ENCODE measurements around the gene IL12RB2. TPM values are rescaled to one million over a fixed set of nuclear protein-coding genes. Genes with fewer than 3 reads are reported as not detected.
A peak's percentile ranks its signal among the peaks of the same experiment; 100 is the strongest.
"Not testable (repeated sequence)": the region's sequence is repeated elsewhere in the genome, so short reads cannot be mapped to it uniquely, and the experiment has no call there.

The IL12RB2 gene
- total RNA-seq, 5 donors from 2014 or later (not counting 1 experiment from before 2014, with no cell fraction given) = 1.3 to 3.5 (median 2.9) TPM

DNA sequence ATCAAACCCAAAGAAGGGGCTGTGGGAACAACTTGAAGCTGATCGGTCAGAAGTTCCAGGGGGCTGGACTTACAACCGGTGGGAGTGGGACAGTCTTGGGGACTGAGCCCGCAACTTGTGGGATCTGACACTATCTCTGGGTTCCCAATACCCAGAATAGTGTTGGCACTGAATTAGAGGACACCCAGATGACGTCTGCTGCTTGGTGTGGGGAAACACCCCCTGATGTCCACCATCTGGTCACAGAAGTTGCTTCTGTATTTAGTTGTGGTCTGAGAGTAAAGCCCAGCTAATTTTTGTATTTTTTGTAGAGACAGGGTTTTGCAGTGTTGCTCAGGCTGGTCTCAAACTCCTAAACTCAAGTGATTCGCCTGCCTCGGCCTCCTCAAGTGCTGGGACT is 93.8 kb downstream of the IL12RB2 start:
- DNase-seq (no peak), ATAC-seq (replicated peaks in 1 of 4) (no peak)
- Mint-ChIP-seq H3K36me3 (peaks cover 18% of the 10 kb centered on the region), H3K9me3 (no peaks in the 10 kb centered on the region), H3K4me1 (peaks cover 0 to 9% (median 9%) of the 10 kb centered on the region in 3 donors), H3K27ac (no peak overlapping the region), H3K4me3 (no peak overlapping the region), H3K27me3 (no peaks in the 10 kb centered on the region)
- WGBS (ENCODE audit: insufficient coverage) = 100% methylated on average over 3 of the region's 6 CpGs
- Histone ChIP-seq H3K36me3 (ENCODE audit: control insufficient read depth in 2 of 2, extremely low read depth in 1 of 2, insufficient read depth in 1 of 2, low read length in 1 of 2) (no peaks in the 10 kb centered on the region), H3K27ac (ENCODE audit: low read length) (no peak overlapping the region), H3K27me3 (replicated peaks in 1 of 2; ENCODE audit: control insufficient read depth in 2 of 2, extremely low read depth in 1 of 2, insufficient read depth in 2 of 2, low read length in 1 of 2) (no peaks in the 10 kb centered on the region), H3K4me1 (ENCODE audit: control insufficient read depth in 1 of 2, extremely low read depth in 1 of 2, insufficient read depth in 2 of 2, low read length in 2 of 2) (no peaks in the 10 kb centered on the region), H3K4me3 (ENCODE audit: control insufficient read depth in 1 of 2, extremely low read depth in 1 of 2, low read length in 1 of 2) (no peak overlapping the region), H3K9me3 (no peaks in the 10 kb centered on the region)
- POLR2A ChIA-PET = no interaction called here
- CTCF ChIA-PET = no interaction called here

DNA sequence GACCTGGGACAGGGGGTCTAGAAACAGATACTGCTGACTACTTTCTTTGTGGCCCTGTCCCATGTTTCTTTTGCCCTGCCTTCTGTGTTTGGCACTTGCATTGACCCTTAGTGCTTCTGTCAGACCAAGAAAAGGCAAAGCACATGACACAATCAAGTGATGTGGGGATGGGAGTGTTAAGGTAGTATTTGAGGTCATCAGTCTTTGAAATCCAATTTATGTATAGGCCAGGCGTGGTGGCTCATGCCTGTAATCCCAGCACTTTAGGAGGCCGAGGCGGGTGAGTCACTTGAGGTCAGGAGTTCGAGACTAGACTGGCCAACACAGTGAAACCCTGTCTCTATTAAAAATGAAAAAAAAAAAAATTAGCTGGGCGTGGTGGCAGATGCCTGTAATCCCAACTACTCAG is 96.5 kb downstream of the IL12RB2 start:
- ATAC-seq (replicated peaks in 1 of 4) (no peak), DNase-seq (no peak)
- ChIA-PET CTCF (interaction anchor here in 1 of 2 donors (0.6 kb wide), 1 partner anchor 11 kb away, joined by 4 read pairs; no protein-coding TSS in a partner anchor), POLR2A (no interaction called here)
- H3K36me3 Mint-ChIP-seq = peaks cover 1% of the 10 kb centered on the region
- Histone ChIP-seq H3K27me3 (replicated peaks in 1 of 2; ENCODE audit: control insufficient read depth in 2 of 2, extremely low read depth in 1 of 2, insufficient read depth in 2 of 2, low read length in 1 of 2) (no peaks in the 10 kb centered on the region), H3K9me3 (no peaks in the 10 kb centered on the region), H3K4me1 (ENCODE audit: control insufficient read depth in 1 of 2, extremely low read depth in 1 of 2, insufficient read depth in 2 of 2, low read length in 2 of 2) (no peaks in the 10 kb centered on the region), H3K36me3 (ENCODE audit: control insufficient read depth in 2 of 2, extremely low read depth in 1 of 2, insufficient read depth in 1 of 2, low read length in 1 of 2) (no peaks in the 10 kb centered on the region), H3K4me3 (ENCODE audit: control insufficient read depth in 1 of 2, extremely low read depth in 1 of 2, low read length in 1 of 2) (no peak overlapping the region), H3K27ac (ENCODE audit: low read length) (no peak overlapping the region)
- no peaks in the 10 kb centered on the region for H3K27me3 Mint-ChIP-seq
- H3K9me3 Mint-ChIP-seq = no peaks in the 10 kb centered on the region
- H3K4me1 Mint-ChIP-seq = peaks cover 0 to 13% (median 11%) of the 10 kb centered on the region in 3 donors
- WGBS (ENCODE audit: insufficient coverage) = no CpG with 5 or more reads among the region's 5 CpGs
- no peak overlapping the region for H3K27ac Mint-ChIP-seq
- H3K4me3 Mint-ChIP-seq = no peak overlapping the region

DNA sequence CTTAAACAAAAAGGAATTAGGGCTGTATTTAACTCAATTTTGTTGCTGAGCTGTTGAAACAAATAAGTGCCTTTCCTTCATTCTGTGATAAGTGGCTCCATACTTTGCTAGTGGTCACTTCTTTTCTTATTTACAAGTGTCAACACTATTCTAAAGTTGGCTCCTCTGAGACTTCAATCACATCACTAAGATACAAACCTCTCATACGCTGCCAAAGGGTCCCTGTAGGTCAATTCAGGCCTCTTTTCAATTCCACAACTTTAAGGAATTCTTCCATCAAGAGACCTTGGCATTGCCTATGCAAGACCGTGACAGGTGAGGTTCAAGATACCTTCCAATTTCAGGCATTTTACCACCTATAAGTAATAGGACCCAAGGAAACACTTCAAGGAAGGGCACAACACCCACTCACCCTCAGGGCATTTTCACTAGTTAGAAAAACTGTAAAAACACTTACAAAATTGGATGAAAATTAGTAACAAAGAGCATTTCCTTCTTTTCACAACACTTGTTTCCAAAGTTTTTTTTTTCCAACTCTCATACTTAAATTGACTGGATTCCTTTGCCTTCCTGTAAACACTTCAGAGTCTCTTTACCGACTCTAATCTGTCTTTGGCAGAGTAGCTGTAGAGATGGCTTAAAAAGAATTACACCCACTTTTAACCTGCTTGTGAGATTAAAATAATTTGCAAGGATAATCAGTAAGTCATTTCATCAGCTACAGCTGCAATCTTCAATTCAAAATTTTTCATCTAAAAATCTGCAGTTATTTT is 98.0 kb downstream of the IL12RB2 start:
- no peaks in the 10 kb centered on the region for H3K27me3 Mint-ChIP-seq
- POLR2A ChIA-PET = interaction anchor here in 1 of 2 donors (0.6 kb wide), 1 partner anchor 16 kb away, joined by 3 read pairs; no protein-coding TSS in a partner anchor
- ATAC-seq (replicated peaks in 1 of 4) (no peak), DNase-seq (no peak)
- CTCF ChIA-PET = interaction anchor here in 1 of 2 donors (0.6 kb wide), 1 partner anchor 133 kb away, joined by 7 read pairs; no protein-coding TSS in a partner anchor
- no peaks in the 10 kb centered on the region for H3K9me3 ChIP-seq
- no peak overlapping the region for H3K4me3 ChIP-seq (ENCODE audit: control insufficient read depth in 1 of 2, extremely low read depth in 1 of 2, low read length in 1 of 2)
- no peaks in the 10 kb centered on the region for H3K4me1 ChIP-seq (ENCODE audit: control insufficient read depth in 1 of 2, extremely low read depth in 1 of 2, insufficient read depth in 2 of 2, low read length in 2 of 2)
- peaks cover 12% of the 10 kb centered on the region for H3K36me3 Mint-ChIP-seq
- peaks cover 0 to 9% of the 10 kb centered on the region in 2 donors for H3K36me3 ChIP-seq (ENCODE audit: control insufficient read depth in 2 of 2, extremely low read depth in 1 of 2, insufficient read depth in 1 of 2, low read length in 1 of 2)
- WGBS (ENCODE audit: insufficient coverage) = 100% methylated on average over 2 of the region's 3 CpGs
- H3K9me3 Mint-ChIP-seq = no peaks in the 10 kb centered on the region
- no peaks in the 10 kb centered on the region for H3K27me3 ChIP-seq (replicated peaks in 1 of 2; ENCODE audit: control insufficient read depth in 2 of 2, extremely low read depth in 1 of 2, insufficient read depth in 2 of 2, low read length in 1 of 2)
- H3K27ac Mint-ChIP-seq = peak overlapping the region; percentile 17 to 63
- no peak overlapping the region for H3K4me3 Mint-ChIP-seq
- no peak overlapping the region for H3K27ac ChIP-seq (ENCODE audit: low read length)
- H3K4me1 Mint-ChIP-seq = peaks cover 5 to 19% (median 17%) of the 10 kb centered on the region in 3 donors

- 94% methylated on average over 2 of the region's 5 CpGs for WGBS (ENCODE audit: insufficient coverage)
- H3K9me3 ChIP-seq = no peaks in the 10 kb centered on the region
- Mint-ChIP-seq H3K4me3 (no peak overlapping the region), H3K9me3 (no peaks in the 10 kb centered on the region), H3K36me3 (peaks cover 14% of the 10 kb centered on the region), H3K27ac (no peak overlapping the region), H3K4me1 (peaks cover 5 to 23% (median 21%) of the 10 kb centered on the region in 3 donors), H3K27me3 (no peaks in the 10 kb centered on the region)
- H3K36me3 ChIP-seq (ENCODE audit: control insufficient read depth in 2 of 2, extremely low read depth in 1 of 2, insufficient read depth in 1 of 2, low read length in 1 of 2) = peaks cover 0 to 22% of the 10 kb centered on the region in 2 donors
- POLR2A ChIA-PET = no interaction called here
- no peaks in the 10 kb centered on the region for H3K4me1 ChIP-seq (ENCODE audit: control insufficient read depth in 1 of 2, extremely low read depth in 1 of 2, insufficient read depth in 2 of 2, low read length in 2 of 2)
- no peak for DNase-seq
- no peak overlapping the region for H3K4me3 ChIP-seq (ENCODE audit: control insufficient read depth in 1 of 2, extremely low read depth in 1 of 2, low read length in 1 of 2)
- H3K27me3 ChIP-seq (replicated peaks in 1 of 2; ENCODE audit: control insufficient read depth in 2 of 2, extremely low read depth in 1 of 2, insufficient read depth in 2 of 2, low read length in 1 of 2) = no peaks in the 10 kb centered on the region
- no peak overlapping the region for H3K27ac ChIP-seq (ENCODE audit: low read length)
- CTCF ChIA-PET = interaction anchor here in 1 of 2 donors (1.5 kb wide), 1 partner anchor 21 kb away, joined by 3 read pairs; no protein-coding TSS in a partner anchor
- no peak for ATAC-seq (replicated peaks in 1 of 4)
Observed at GRCh38 chr1:67407498-67407897, 99.8 kb downstream of the IL12RB2 start.

DNA sequence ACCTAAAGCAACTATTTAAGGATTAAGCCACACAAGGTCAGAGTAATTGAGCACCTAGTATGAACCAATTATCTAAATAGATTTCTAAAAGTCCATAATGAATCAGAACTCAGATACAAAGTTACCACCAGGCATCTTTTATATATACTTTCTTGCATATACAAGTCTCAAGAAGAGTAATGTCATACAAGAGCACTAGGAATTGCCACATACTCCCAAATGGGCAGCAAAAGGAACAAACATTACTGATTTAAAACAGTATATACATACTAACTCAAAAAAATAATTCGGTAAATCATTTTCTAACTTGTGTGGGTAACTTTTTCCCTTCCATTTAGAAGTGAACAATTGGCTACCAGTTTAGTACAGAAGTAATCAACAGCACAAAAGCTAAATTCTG is 100.5 kb downstream of the IL12RB2 start:
- CTCF ChIA-PET = interaction anchor here (0.7 to 1.5 kb wide), 4 partner anchors 18 to 92 kb away, joined by 3 to 7 read pairs (median 4); no protein-coding TSS in a partner anchor
- Mint-ChIP-seq H3K36me3 (peaks cover 14% of the 10 kb centered on the region), H3K27ac (peak overlapping the region; percentile 11 to 40), H3K4me3 (no peak overlapping the region), H3K4me1 (peaks cover 5 to 25% (median 21%) of the 10 kb centered on the region in 3 donors), H3K9me3 (no peaks in the 10 kb centered on the region), H3K27me3 (no peaks in the 10 kb centered on the region)
- DNase-seq (no peak), ATAC-seq (replicated peaks in 1 of 4) (no peak)
- Histone ChIP-seq H3K27ac (ENCODE audit: low read length) (no peak overlapping the region), H3K4me3 (ENCODE audit: control insufficient read depth in 1 of 2, extremely low read depth in 1 of 2, low read length in 1 of 2) (no peak overlapping the region), H3K36me3 (ENCODE audit: control insufficient read depth in 2 of 2, extremely low read depth in 1 of 2, insufficient read depth in 1 of 2, low read length in 1 of 2) (peaks cover 0 to 24% of the 10 kb centered on the region in 2 donors), H3K27me3 (replicated peaks in 1 of 2; ENCODE audit: control insufficient read depth in 2 of 2, extremely low read depth in 1 of 2, insufficient read depth in 2 of 2, low read length in 1 of 2) (no peaks in the 10 kb centered on the region), H3K4me1 (ENCODE audit: control insufficient read depth in 1 of 2, extremely low read depth in 1 of 2, insufficient read depth in 2 of 2, low read length in 2 of 2) (no peaks in the 10 kb centered on the region), H3K9me3 (no peaks in the 10 kb centered on the region)
- WGBS (ENCODE audit: insufficient coverage) = no CpG with 5 or more reads among the region's 1 CpG
- POLR2A ChIA-PET = interaction anchor here in 1 of 2 donors (0.6 to 1.2 kb wide), 2 partner anchors 71 to 357 kb away, joined by 3 to 7 read pairs; no protein-coding TSS in a partner anchor

- no CpG with 5 or more reads among the region's 2 CpGs for WGBS (ENCODE audit: insufficient coverage)
Observed at GRCh38 chr1:67413101-67413500, 105.4 kb downstream of the IL12RB2 start.

More at GRCh38 chr1:67413101-67413500, 105.4 kb downstream of the IL12RB2 start:
- H3K4me1 ChIP-seq (ENCODE audit: control insufficient read depth in 1 of 2, extremely low read depth in 1 of 2, insufficient read depth in 2 of 2, low read length in 2 of 2); H3K27me3 Mint-ChIP-seq; H3K27ac ChIP-seq (ENCODE audit: low read length); ATAC-seq (replicated peaks in 1 of 4); H3K9me3 Mint-ChIP-seq; H3K27me3 ChIP-seq (replicated peaks in 1 of 2; ENCODE audit: control insufficient read depth in 2 of 2, extremely low read depth in 1 of 2, insufficient read depth in 2 of 2, low read length in 1 of 2); DNase-seq; H3K27ac Mint-ChIP-seq; H3K4me3 Mint-ChIP-seq; POLR2A ChIA-PET; H3K9me3 ChIP-seq; CTCF ChIA-PET; H3K4me3 ChIP-seq (ENCODE audit: control insufficient read depth in 1 of 2, extremely low read depth in 1 of 2, low read length in 1 of 2): not testable (repeated sequence)
- H3K36me3 ChIP-seq (ENCODE audit: control insufficient read depth in 2 of 2, extremely low read depth in 1 of 2, insufficient read depth in 1 of 2, low read length in 1 of 2) = peaks cover 0 to 70% of the 10 kb centered on the region in 2 donors
- Mint-ChIP-seq H3K36me3 (peaks cover 42% of the 10 kb centered on the region), H3K4me1 (peaks cover 21 to 38% (median 36%) of the 10 kb centered on the region in 3 donors)

All from T-cell (primary cell).